Panc1 (cell line): ENCODE data around the gene POLN. TPM values are rescaled to one million over a fixed set of nuclear protein-coding genes. Genes with fewer than 3 reads are reported as not detected.

Source experiments
- ATAC-seq: fragments of 200-7000 bp; cut with Tn5 transposase; 2 replicates; pipeline ENCODE4 v1.9.1; 2020; ENCODE audit warnings: mild to moderate bottlenecking, moderate library complexity
- BruUV-seq: library from RNA; stranded (reverse); fragments of 400-500 nt; replicated peaks from 2 replicates; lab custom pipeline; 2021; lab: Mats Ljungman, UMichigan
- CTCF ChIA-PET: fragments of 300-600 bp; sonication (Branson Sonifier 250); formaldehyde crosslinking; loops from one replicate; lab custom pipeline; 2022; ENCODE audit warnings: antibody characterized with exemption; lab: Charles Lee
- POLR2A ChIA-PET: fragments of 300-600 bp; sonication (Branson Sonifier 250); formaldehyde crosslinking; loops from one replicate; lab custom pipeline; 2022; ENCODE audit warnings: antibody characterized with exemption; lab: Charles Lee
- DNase-seq: peaks from one replicate; pipeline ENCODE4 v3.0.0-alpha.2; 2010; ENCODE audit warnings: low read depth, low spot score
- H3K27ac ChIP-seq: 2 replicates; pipeline ENCODE4 v1.5.1; 2011; ENCODE audit warnings: mild to moderate bottlenecking, low read length, inconsistent platforms
- H3K27me3 ChIP-seq: fragments of 200-500 bp; sonication (Bioruptor generic); 2 replicates; pipeline ENCODE4 v1.6.0; 2014; ENCODE audit warnings: low read length, inconsistent platforms; ENCODE audit not compliant: control insufficient read depth, insufficient read depth
- H3K36me3 ChIP-seq: fragments of 200-500 bp; sonication (Bioruptor generic); 2 replicates; pipeline ENCODE4 v1.5.1; 2014; ENCODE audit warnings: inconsistent platforms, mild to moderate bottlenecking, low read length, moderate library complexity; ENCODE audit not compliant: control insufficient read depth, insufficient read depth
- H3K4me1 ChIP-seq: 2 replicates; pipeline ENCODE4 v1.5.1; 2011; ENCODE audit warnings: inconsistent platforms, mild to moderate bottlenecking, low read length, moderate library complexity; ENCODE audit not compliant: control insufficient read depth, insufficient read depth
- H3K4me3 ChIP-seq, 2 experiments: 2 replicates each; pipeline ENCODE4 v1.5.1; 2011 to 2012; ENCODE audit warnings: low read depth in 2 of 2, low read length in 2 of 2, mild to moderate bottlenecking in 2 of 2, inconsistent platforms in 1 of 2, moderate library complexity in 1 of 2
- H3K9me3 ChIP-seq: fragments of 200-500 bp; sonication (Bioruptor generic); 2 replicates; pipeline ENCODE4 v1.5.1; 2014; ENCODE audit warnings: low read depth, mild to moderate bottlenecking, inconsistent platforms, low read length, moderate library complexity; ENCODE audit not compliant: control insufficient read depth, insufficient read depth
- POLR2AphosphoS5 ChIP-seq: IDR thresholded peaks from 2 replicates; pipeline ENCODE4 v1.6.1; 2012; ENCODE audit warnings: mild to moderate bottlenecking, low read depth, low read length, moderate library complexity
- SIN3A ChIP-seq: IDR thresholded peaks from 2 replicates; pipeline ENCODE4 v1.6.1; 2012; ENCODE audit warnings: low read depth, mild to moderate bottlenecking, low read length, moderate library complexity, borderline replicate concordance; ENCODE audit not compliant: insufficient read depth
- TCF7L2 ChIP-seq: IDR thresholded peaks from 2 replicates; pipeline ENCODE4 v1.6.1; 2011; ENCODE audit warnings: mild to moderate bottlenecking, low read depth, low read length, inconsistent platforms
- in situ Hi-C: cut with HindIII; loops from 2 replicates; pipeline ENCODE4 v1.10.0; 2016; ENCODE audit warnings: low sequenced_read_pairs, low pct_unique_long_range_greater_than_20kb
- intact Hi-C: fragments of 100-400 bp; cut with micrococcal nuclease; formaldehyde crosslinking; loops from one replicate; pipeline ENCODE4 v1.10.0; 2022; ENCODE audit not compliant: unreplicated experiment
- total RNA-seq: library from RNA; stranded (reverse); gene quantifications from one replicate; pipeline ENCODE4 v1.2.1, GENCODE V29; 2021; ENCODE audit not compliant: unreplicated experiment
- TF ChIP-seq, protein P1 (sequence below): fragments of 450-650 bp; IDR thresholded peaks from 2 replicates; pipeline ENCODE4 v1.5.1; 2017; ENCODE audit warnings: mild to moderate bottlenecking
- TF ChIP-seq, protein P2 (sequence below), 2 experiments: IDR thresholded peaks; 2 replicates each; pipeline ENCODE4 v1.6.1; 2011 to 2012; ENCODE audit warnings: low read depth in 2 of 2, control low read depth in 1 of 2, low read length in 1 of 2, mild to moderate bottlenecking in 1 of 2, moderate library complexity in 1 of 2; ENCODE audit not compliant: insufficient read depth in 1 of 2

Gene POLN
- total RNA-seq, 1 experiment from 2014 or later = 4.3 TPM

DNA sequence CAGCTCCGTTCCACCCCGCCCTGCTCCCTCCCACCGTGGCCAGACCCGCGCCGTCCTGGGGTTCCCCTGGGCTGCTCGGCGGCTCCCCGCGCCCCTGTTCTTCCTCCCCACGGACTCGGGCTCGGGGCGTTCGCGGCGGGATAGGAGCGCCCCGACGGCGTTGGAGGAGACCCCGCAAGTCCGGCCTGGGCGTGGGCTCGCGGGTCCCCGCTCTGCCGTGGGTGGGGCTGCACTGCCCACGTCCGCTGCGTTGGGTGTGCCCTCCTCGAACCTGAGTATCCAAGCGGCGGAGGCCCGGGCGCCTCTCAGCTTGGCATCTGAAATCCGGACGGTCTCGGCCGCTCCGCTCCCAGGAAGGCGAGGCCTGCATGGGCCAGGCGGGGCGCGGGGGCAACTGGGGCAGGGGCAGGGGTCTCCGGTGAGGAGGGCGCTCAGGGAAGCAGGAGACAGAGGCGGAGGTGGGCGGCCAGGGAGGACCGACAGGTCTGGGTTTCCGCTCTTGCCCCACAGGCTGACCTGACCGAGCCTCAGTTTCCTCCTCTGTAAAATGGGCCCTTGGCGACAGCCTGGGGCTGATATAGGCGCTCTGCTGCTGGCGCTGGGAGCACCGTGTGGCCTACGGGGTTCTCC, 194.8 kb downstream of the POLN start:
- CTCF ChIA-PET = no interaction called here
- in situ Hi-C loops (no loop called here), intact Hi-C loops (no loop called here)
- Histone ChIP-seq H3K4me1 (no peaks in the 10 kb centered on the region; the same call in 1 of the 2 replicates), H3K27me3 (no peaks in the 10 kb centered on the region), H3K27ac (no peak overlapping the region), H3K36me3 (no peaks in the 10 kb centered on the region), H3K9me3 (no peaks in the 10 kb centered on the region), H3K4me3 (no peak overlapping the region)
- POLR2A ChIA-PET = no interaction called here
- no TSS peak for BruUV-seq
- ATAC-seq (no peak), DNase-seq (no peak)
- TF ChIP-seq, protein P1, sequence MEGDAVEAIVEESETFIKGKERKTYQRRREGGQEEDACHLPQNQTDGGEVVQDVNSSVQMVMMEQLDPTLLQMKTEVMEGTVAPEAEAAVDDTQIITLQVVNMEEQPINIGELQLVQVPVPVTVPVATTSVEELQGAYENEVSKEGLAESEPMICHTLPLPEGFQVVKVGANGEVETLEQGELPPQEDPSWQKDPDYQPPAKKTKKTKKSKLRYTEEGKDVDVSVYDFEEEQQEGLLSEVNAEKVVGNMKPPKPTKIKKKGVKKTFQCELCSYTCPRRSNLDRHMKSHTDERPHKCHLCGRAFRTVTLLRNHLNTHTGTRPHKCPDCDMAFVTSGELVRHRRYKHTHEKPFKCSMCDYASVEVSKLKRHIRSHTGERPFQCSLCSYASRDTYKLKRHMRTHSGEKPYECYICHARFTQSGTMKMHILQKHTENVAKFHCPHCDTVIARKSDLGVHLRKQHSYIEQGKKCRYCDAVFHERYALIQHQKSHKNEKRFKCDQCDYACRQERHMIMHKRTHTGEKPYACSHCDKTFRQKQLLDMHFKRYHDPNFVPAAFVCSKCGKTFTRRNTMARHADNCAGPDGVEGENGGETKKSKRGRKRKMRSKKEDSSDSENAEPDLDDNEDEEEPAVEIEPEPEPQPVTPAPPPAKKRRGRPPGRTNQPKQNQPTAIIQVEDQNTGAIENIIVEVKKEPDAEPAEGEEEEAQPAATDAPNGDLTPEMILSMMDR = no peak
- TF ChIP-seq, protein P2, sequence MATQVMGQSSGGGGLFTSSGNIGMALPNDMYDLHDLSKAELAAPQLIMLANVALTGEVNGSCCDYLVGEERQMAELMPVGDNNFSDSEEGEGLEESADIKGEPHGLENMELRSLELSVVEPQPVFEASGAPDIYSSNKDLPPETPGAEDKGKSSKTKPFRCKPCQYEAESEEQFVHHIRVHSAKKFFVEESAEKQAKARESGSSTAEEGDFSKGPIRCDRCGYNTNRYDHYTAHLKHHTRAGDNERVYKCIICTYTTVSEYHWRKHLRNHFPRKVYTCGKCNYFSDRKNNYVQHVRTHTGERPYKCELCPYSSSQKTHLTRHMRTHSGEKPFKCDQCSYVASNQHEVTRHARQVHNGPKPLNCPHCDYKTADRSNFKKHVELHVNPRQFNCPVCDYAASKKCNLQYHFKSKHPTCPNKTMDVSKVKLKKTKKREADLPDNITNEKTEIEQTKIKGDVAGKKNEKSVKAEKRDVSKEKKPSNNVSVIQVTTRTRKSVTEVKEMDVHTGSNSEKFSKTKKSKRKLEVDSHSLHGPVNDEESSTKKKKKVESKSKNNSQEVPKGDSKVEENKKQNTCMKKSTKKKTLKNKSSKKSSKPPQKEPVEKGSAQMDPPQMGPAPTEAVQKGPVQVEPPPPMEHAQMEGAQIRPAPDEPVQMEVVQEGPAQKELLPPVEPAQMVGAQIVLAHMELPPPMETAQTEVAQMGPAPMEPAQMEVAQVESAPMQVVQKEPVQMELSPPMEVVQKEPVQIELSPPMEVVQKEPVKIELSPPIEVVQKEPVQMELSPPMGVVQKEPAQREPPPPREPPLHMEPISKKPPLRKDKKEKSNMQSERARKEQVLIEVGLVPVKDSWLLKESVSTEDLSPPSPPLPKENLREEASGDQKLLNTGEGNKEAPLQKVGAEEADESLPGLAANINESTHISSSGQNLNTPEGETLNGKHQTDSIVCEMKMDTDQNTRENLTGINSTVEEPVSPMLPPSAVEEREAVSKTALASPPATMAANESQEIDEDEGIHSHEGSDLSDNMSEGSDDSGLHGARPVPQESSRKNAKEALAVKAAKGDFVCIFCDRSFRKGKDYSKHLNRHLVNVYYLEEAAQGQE (IDR thresholded peaks at IDR 0.05; ENCODE audit: insufficient read depth in 1 of 2, low read depth in 2 of 2, low read length in 1 of 2) = no peak
- no peak for TF ChIP-seq TCF7L2
- no peak for TF ChIP-seq POLR2AphosphoS5
- TF ChIP-seq SIN3A = no peak

DNA sequence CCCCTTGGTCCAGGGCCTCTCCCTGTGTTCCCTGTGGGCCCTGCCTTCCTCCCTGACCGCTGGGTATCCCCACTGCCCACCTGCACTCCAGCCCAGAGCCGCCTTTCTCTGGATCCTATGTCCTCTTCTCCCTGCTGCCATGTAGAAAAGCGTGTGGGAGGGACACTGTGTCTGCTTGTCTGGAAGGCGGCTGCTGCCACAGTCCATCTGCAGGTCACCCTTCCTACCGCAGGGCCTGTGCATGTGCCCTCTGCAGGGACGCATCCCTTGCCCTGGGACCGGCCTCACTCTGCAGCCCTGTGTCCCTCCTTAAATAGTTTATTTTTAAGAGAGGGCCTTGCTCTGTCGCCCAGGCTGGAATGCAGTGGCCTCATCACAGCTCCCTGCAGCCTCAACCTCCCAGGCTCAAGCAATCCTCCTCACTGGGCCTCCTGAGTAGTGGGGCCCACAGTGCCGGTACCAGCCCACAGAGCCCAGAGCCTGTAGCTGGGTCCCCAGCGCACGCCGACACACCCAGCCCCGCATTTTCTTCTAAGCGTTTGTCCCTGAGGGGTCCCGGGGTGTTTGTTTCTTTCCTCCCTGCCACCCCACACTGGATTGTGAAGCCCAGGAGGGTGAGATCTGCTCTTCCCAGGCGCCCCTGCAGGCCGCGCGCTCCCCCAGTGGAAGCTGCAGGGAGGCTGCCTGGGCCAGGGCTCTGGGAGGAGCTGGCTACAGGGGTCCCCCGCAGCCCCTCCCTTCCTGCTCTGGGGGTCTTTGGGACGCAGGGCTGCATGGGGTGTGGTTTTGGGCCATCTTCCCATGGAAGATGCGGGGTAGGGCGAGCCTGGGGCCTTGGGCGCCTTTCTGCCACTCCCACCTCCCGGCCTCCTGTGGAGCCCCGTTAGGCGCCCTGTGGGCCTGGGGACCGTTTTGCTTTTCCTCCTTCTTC, 195.6 kb downstream of the POLN start:
- DNase-seq = no peak
- no peaks in the 10 kb centered on the region for H3K36me3 ChIP-seq
- H3K9me3 ChIP-seq = no peaks in the 10 kb centered on the region
- H3K27ac ChIP-seq = no peak overlapping the region
- peak; percentile 16; the same call in 1 of the 2 replicates for ATAC-seq
- no peaks in the 10 kb centered on the region for H3K27me3 ChIP-seq
- no peak overlapping the region for H3K4me3 ChIP-seq
- TF ChIP-seq SIN3A (no peak), TCF7L2 (no peak), POLR2AphosphoS5 (no peak)
- TF ChIP-seq, protein P2 (IDR thresholded peaks at IDR 0.05; ENCODE audit: insufficient read depth in 1 of 2, low read depth in 2 of 2, low read length in 1 of 2) = no peak
- TF ChIP-seq, protein P1 = no peak
- in situ Hi-C loops (no loop called here), intact Hi-C loops (no loop called here)
- CTCF ChIA-PET = no interaction called here
- no peaks in the 10 kb centered on the region; the same call in 1 of the 2 replicates for H3K4me1 ChIP-seq
- BruUV-seq = no TSS peak
- POLR2A ChIA-PET = no interaction called here
